Activated CD4-positive, alpha-beta T cell treated with anti-CD3 and anti-CD28 coated beads, Interleukin-2, Interleukin-4, amounts not matched to agents 100 ng/mL and 50 ng/mL, durations not matched to agents 16 hours and 8 hours (primary cell): ENCODE results near the gene MYO1D.

ENCODE experiments used
- DNase-seq: peaks from one replicate; pipeline ENCODE4 v3.0.0-alpha.2; 2020; ENCODE audit warnings: low spot score

MYO1D gene

GRCh38 chr17:32815460-32815859, 61.5 kb downstream of the MYO1D start:
- DNase-seq: no peak

- peak; percentile 59 for DNase-seq
These were observed 62.1 kb downstream of the MYO1D start for GRCh38 chr17:32814836-32815235.

- no peak for DNase-seq
These were observed 63.9 kb downstream of the MYO1D start for GRCh38 chr17:32813021-32813420.

- DNase-seq: no peak
These were observed 66.2 kb downstream of the MYO1D start for GRCh38 chr17:32810690-32811089.

- DNase-seq: no peak
These were observed 69.3 kb downstream of the MYO1D start for GRCh38 chr17:32807577-32807976.

- DNase-seq: no peak
These were observed 70.3 kb downstream of the MYO1D start for GRCh38 chr17:32806646-32807045.

GRCh38 chr17:32805029-32805976, 71.6 kb downstream of the MYO1D start:
- DNase-seq: peak; percentile 23

- no peak for DNase-seq
These were observed 73.4 kb downstream of the MYO1D start for GRCh38 chr17:32803544-32803943.

GRCh38 chr17:32802306-32802705, 74.6 kb downstream of the MYO1D start:
- no peak for DNase-seq

GRCh38 chr17:32801641-32802040, 75.3 kb downstream of the MYO1D start:
- DNase-seq: no peak

GRCh38 chr17:32801193-32801592, 75.7 kb downstream of the MYO1D start:
- no peak for DNase-seq

GRCh38 chr17:32798938-32799337, 78.0 kb downstream of the MYO1D start:
- no peak for DNase-seq

GRCh38 chr17:32795339-32795979, 81.5 kb downstream of the MYO1D start:
- no peak for DNase-seq

GRCh38 chr17:32794533-32795246, 82.2 kb downstream of the MYO1D start:
- DNase-seq: no peak

GRCh38 chr17:32793841-32794240, 83.1 kb downstream of the MYO1D start:
- DNase-seq: no peak

GRCh38 chr17:32792207-32792606, 84.7 kb downstream of the MYO1D start:
- no peak for DNase-seq

- no peak for DNase-seq
These were observed 90.8 kb downstream of the MYO1D start for GRCh38 chr17:32786169-32786568.

GRCh38 chr17:32784113-32784512, 92.8 kb downstream of the MYO1D start:
- DNase-seq: no peak

GRCh38 chr17:32783602-32784001, 93.3 kb downstream of the MYO1D start:
- DNase-seq: peak; percentile 62

GRCh38 chr17:32780721-32781120, 96.2 kb downstream of the MYO1D start:
- no peak for DNase-seq

GRCh38 chr17:32777922-32778321, 99.0 kb downstream of the MYO1D start:
- DNase-seq: no peak

GRCh38 chr17:32777436-32777835, 99.5 kb downstream of the MYO1D start:
- no peak for DNase-seq

GRCh38 chr17:32774695-32775084, 102.2 kb downstream of the MYO1D start:
- no peak for DNase-seq
